IPS-18a (cell line): Measurements from ENCODE around the gene ARHGAP10.

Experiments used
- H3K27ac ChIP-seq: one replicate; pipeline ENCODE4 v1.5.1; 2013; ENCODE audit warnings: low read length
- H3K27me3 ChIP-seq: one replicate; pipeline ENCODE4 v1.6.1; 2013; ENCODE audit warnings: mild to moderate bottlenecking, low read length; ENCODE audit not compliant: control insufficient read depth, insufficient read depth
- H3K36me3 ChIP-seq: one replicate; pipeline ENCODE4 v1.6.1; 2013; ENCODE audit warnings: low read depth, low read length; ENCODE audit not compliant: control insufficient read depth
- H3K4me1 ChIP-seq: one replicate; pipeline ENCODE4 v1.6.1; 2013; ENCODE audit warnings: low read depth, low read length; ENCODE audit not compliant: control insufficient read depth
- H3K4me3 ChIP-seq: one replicate; pipeline ENCODE4 v1.5.1; 2013; ENCODE audit warnings: low read length
- H3K9ac ChIP-seq: one replicate; pipeline ENCODE4 v1.6.1; 2013; ENCODE audit warnings: mild to moderate bottlenecking, low read length, moderate library complexity
- H3K9me3 ChIP-seq: one replicate; pipeline ENCODE4 v1.6.1; 2013; ENCODE audit warnings: low read depth, low read length; ENCODE audit not compliant: control insufficient read depth

The ARHGAP10 gene

GRCh38 chr4:148017801-148018200 is 285.9 kb downstream of the ARHGAP10 start:
- H3K4me1 ChIP-seq, result peaks cover 11% of the 10 kb centered on the region
- no peaks in the 10 kb centered on the region for H3K27me3 ChIP-seq
- no peak overlapping the region for H3K9ac ChIP-seq
- no peaks in the 10 kb centered on the region for H3K9me3 ChIP-seq
- no peak overlapping the region for H3K4me3 ChIP-seq
- H3K27ac ChIP-seq, result no peak overlapping the region
- H3K36me3 ChIP-seq, result no peaks in the 10 kb centered on the region

GRCh38 chr4:148021686-148022085 is 289.8 kb downstream of the ARHGAP10 start:
- Histone ChIP-seq H3K36me3 (no peaks in the 10 kb centered on the region), H3K27ac (no peak overlapping the region), H3K4me1 (peaks cover 4% of the 10 kb centered on the region), H3K9me3 (no peaks in the 10 kb centered on the region), H3K27me3 (no peaks in the 10 kb centered on the region), H3K4me3 (no peak overlapping the region), H3K9ac (no peak overlapping the region)

GRCh38 chr4:148022975-148023374 is 291.1 kb downstream of the ARHGAP10 start:
- H3K9me3 ChIP-seq, result no peaks in the 10 kb centered on the region
- H3K4me3 ChIP-seq, result no peak overlapping the region

GRCh38 chr4:148023512-148024181 is 291.8 kb downstream of the ARHGAP10 start:
- Histone ChIP-seq H3K9me3 (no peaks in the 10 kb centered on the region), H3K4me3 (no peak overlapping the region), H3K4me1 (peaks cover 7% of the 10 kb centered on the region), H3K9ac (no peak overlapping the region), H3K27ac (no peak overlapping the region), H3K27me3 (no peaks in the 10 kb centered on the region), H3K36me3 (no peaks in the 10 kb centered on the region)

More at GRCh38 chr4:148022975-148023374, 291.1 kb downstream of the ARHGAP10 start:
- Histone ChIP-seq H3K9ac (no peak overlapping the region), H3K27me3 (no peaks in the 10 kb centered on the region), H3K4me1 (peaks cover 7% of the 10 kb centered on the region), H3K27ac (no peak overlapping the region), H3K36me3 (no peaks in the 10 kb centered on the region)

- Histone ChIP-seq H3K4me1 (peaks cover 7% of the 10 kb centered on the region), H3K36me3 (no peaks in the 10 kb centered on the region), H3K4me3 (no peak overlapping the region), H3K27ac (no peak overlapping the region), H3K9me3 (no peaks in the 10 kb centered on the region), H3K9ac (no peak overlapping the region), H3K27me3 (no peaks in the 10 kb centered on the region)
These were observed 294.1 kb downstream of the ARHGAP10 start for GRCh38 chr4:148025981-148026380.

- no peak overlapping the region for H3K4me3 ChIP-seq
- H3K9me3 ChIP-seq, result no peaks in the 10 kb centered on the region
- H3K9ac ChIP-seq, result no peak overlapping the region
- no peak overlapping the region for H3K27ac ChIP-seq
- H3K36me3 ChIP-seq, result no peaks in the 10 kb centered on the region
- H3K4me1 ChIP-seq, result peaks cover 7% of the 10 kb centered on the region
- no peaks in the 10 kb centered on the region for H3K27me3 ChIP-seq
These were observed 295.3 kb downstream of the ARHGAP10 start for GRCh38 chr4:148027201-148027600.

- no peak overlapping the region for H3K4me3 ChIP-seq
- peaks cover 7% of the 10 kb centered on the region for H3K4me1 ChIP-seq
- H3K9ac ChIP-seq, result no peak overlapping the region
- no peaks in the 10 kb centered on the region for H3K27me3 ChIP-seq
- H3K27ac ChIP-seq, result no peak overlapping the region
- no peaks in the 10 kb centered on the region for H3K36me3 ChIP-seq
- no peaks in the 10 kb centered on the region for H3K9me3 ChIP-seq
These were observed 297.9 kb downstream of the ARHGAP10 start for GRCh38 chr4:148029781-148030180.

- no peaks in the 10 kb centered on the region for H3K36me3 ChIP-seq
- peaks cover 7% of the 10 kb centered on the region for H3K4me1 ChIP-seq
- H3K9me3 ChIP-seq, result no peaks in the 10 kb centered on the region
- H3K27me3 ChIP-seq, result no peaks in the 10 kb centered on the region
- no peak overlapping the region for H3K4me3 ChIP-seq
- no peak overlapping the region for H3K9ac ChIP-seq
- H3K27ac ChIP-seq, result no peak overlapping the region
These were observed 298.4 kb downstream of the ARHGAP10 start for GRCh38 chr4:148030193-148030873.

- H3K9ac ChIP-seq, result no peak overlapping the region
- H3K27ac ChIP-seq, result no peak overlapping the region
- H3K36me3 ChIP-seq, result no peaks in the 10 kb centered on the region
- H3K27me3 ChIP-seq, result no peaks in the 10 kb centered on the region
- H3K4me1 ChIP-seq, result no peaks in the 10 kb centered on the region
- no peaks in the 10 kb centered on the region for H3K9me3 ChIP-seq
- H3K4me3 ChIP-seq, result no peak overlapping the region
These were observed 302.9 kb downstream of the ARHGAP10 start for GRCh38 chr4:148034813-148035212.

- H3K9me3 ChIP-seq, result no peaks in the 10 kb centered on the region
- H3K27ac ChIP-seq, result no peak overlapping the region
- H3K4me1 ChIP-seq, result no peaks in the 10 kb centered on the region
- H3K9ac ChIP-seq, result no peak overlapping the region
- no peaks in the 10 kb centered on the region for H3K27me3 ChIP-seq
- H3K4me3 ChIP-seq, result no peak overlapping the region
- H3K36me3 ChIP-seq, result no peaks in the 10 kb centered on the region
These were observed 309.9 kb downstream of the ARHGAP10 start for GRCh38 chr4:148041606-148042329.

GRCh38 chr4:148044089-148044911 is 312.4 kb downstream of the ARHGAP10 start:
- Histone ChIP-seq H3K4me1 (no peaks in the 10 kb centered on the region), H3K36me3 (no peaks in the 10 kb centered on the region), H3K9me3 (no peaks in the 10 kb centered on the region), H3K27me3 (no peaks in the 10 kb centered on the region), H3K9ac (no peak overlapping the region), H3K27ac (no peak overlapping the region), H3K4me3 (no peak overlapping the region)
